Dermis lymphatic vessel endothelial cell (primary cell): ENCODE measurements around the gene CLHC1. TPM values are rescaled to one million over a fixed set of nuclear protein-coding genes. Genes with fewer than 3 reads are reported as not detected.

Experiments
- total RNA-seq: library from RNA; depleted of rRNA; stranded (reverse); fragments of >200 nt; gene quantifications from 2 replicates; pipeline ENCODE4 v1.2.1, GENCODE V29; 2014

Gene CLHC1
- total RNA-seq: 4.7 and 7.6 TPM in 2 replicates

DNA sequence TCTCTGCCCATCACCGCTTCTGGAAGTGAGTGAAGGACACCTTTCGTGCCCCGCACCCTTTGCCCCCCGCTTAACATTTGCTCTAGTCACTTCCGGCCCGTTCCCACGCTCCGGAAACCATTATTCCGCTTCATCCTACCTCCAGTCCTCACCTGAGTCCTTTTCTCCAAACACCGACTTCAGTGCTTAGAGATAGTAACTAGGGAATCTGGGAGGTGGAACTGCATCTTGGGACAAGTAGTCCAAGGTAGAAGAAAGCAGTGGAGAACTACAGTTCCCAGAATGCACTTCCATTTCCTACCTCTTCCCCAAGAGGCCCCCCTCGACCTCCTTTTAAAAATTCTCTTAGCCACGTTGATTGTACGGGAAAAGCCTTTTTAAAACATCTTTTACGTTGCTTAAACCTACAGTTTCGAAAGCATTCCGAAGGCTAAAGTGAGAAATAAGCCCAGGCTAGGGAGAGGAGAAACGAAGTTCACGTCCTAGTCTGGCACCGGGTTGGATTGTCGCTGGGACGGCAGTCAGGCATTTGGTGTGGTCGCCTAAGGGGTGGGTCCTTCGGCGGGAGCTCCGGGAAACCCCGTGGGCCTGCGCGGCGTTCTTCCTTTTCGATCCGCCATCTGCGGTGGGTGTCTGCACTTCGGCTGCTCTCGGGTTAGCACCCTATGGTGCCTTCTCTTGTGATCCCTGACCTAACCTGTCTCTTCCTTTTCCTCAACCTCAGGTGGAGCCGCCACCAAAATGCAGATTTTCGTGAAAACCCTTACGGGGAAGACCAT lies at the start of gene CLHC1, which contains the start of gene RPS27A:
Gene CLHC1, minus strand, starts transcription at position 210 of the 779 bp plus-strand sequence. CDS start 9,882 bp downstream, outside the sequence.
Gene RPS27A, plus strand, starts transcription at position 605 of the 779 bp plus-strand sequence. Its CDS starts 137 bp downstream, at position 742.

GRCh38 chr2:55268907-55269644 lies 37.0 kb upstream of the CLHC1 start, which contains the start of gene MTIF2:
Gene MTIF2, minus strand, starts transcription at chr2:55269231. Its CDS starts 5,373 bp downstream, at chr2:55263858.

Other genes with a start within 250 kb of the CLHC1 start
- 73.1 and 86.7 TPM in 2 replicates for gene RTN4, start 181.8 kb downstream of the CLHC1 start, total RNA-seq
- 910 and 984 TPM in 2 replicates for gene RPS27A, start 395 bp upstream of the CLHC1 start, total RNA-seq
- gene MTIF2, start 36.9 kb upstream of the CLHC1 start, total RNA-seq: 23.3 and 35.2 TPM in 2 replicates
- gene CCDC88A, start 187.6 kb upstream of the CLHC1 start, total RNA-seq: 47.6 and 52.7 TPM in 2 replicates